SU-DHL-6 (cell line): ENCODE data around the gene ACSL4.

Source experiments
- H2AFZ ChIP-seq: fragments of 200-600 bp; sonication (generic); 2 replicates; pipeline ENCODE4 v1.6.1; 2014; ENCODE audit warnings: low read depth, mild to moderate bottlenecking, moderate library complexity, mixed read lengths, antibody characterized with exemption, low read length; ENCODE audit not compliant: severe bottlenecking
- H3F3A ChIP-seq: fragments of 200-600 bp; shearing (Covaris generic); 2 replicates; pipeline ENCODE4 v1.6.0; 2016; ENCODE audit warnings: antibody characterized with exemption, mild to moderate bottlenecking; ENCODE audit not compliant: insufficient read depth
- H3K27ac ChIP-seq: fragments of 200-600 bp; sonication (generic); 2 replicates; pipeline ENCODE4 v1.5.1; 2016; ENCODE audit warnings: low read depth, mild to moderate bottlenecking, low read length, moderate library complexity, mixed read lengths
- H3K27me3 ChIP-seq: fragments of 200-600 bp; sonication (generic), shearing (Covaris generic); 2 replicates; pipeline ENCODE4 v1.6.0; 2014; ENCODE audit warnings: mild to moderate bottlenecking, low read length
- H3K36me3 ChIP-seq: fragments of 200-600 bp; sonication (generic); 2 replicates; pipeline ENCODE4 v1.6.1; 2014; ENCODE audit warnings: mild to moderate bottlenecking, low read length, mixed read lengths
- H3K4me2 ChIP-seq: fragments of 300-600, 200-600 bp; shearing (Covaris generic), sonication (generic); 2 replicates; pipeline ENCODE4 v1.6.0; 2014; ENCODE audit warnings: low read length, low read depth, mild to moderate bottlenecking; ENCODE audit not compliant: poor library complexity, severe bottlenecking
- H3K4me3 ChIP-seq: fragments of 200-600 bp; sonication (generic); 2 replicates; pipeline ENCODE4 v1.5.1; 2014; ENCODE audit warnings: antibody characterized with exemption, low read length, mild to moderate bottlenecking, mixed read lengths; ENCODE audit not compliant: insufficient read depth, poor library complexity, severe bottlenecking
- H3K79me2 ChIP-seq: fragments of 200-600 bp; sonication (generic); 2 replicates; pipeline ENCODE4 v1.6.1; 2014; ENCODE audit warnings: mild to moderate bottlenecking, low read length, moderate library complexity; ENCODE audit not compliant: insufficient read depth
- H3K9ac ChIP-seq: fragments of 200-600 bp; sonication (generic); 2 replicates; pipeline ENCODE4 v1.7.0; 2014; ENCODE audit warnings: mild to moderate bottlenecking, low read length
- H3K9me2 ChIP-seq: fragments of 200-600 bp; sonication (generic); replicated peaks from 2 replicates; pipeline ENCODE4 v1.6.1; 2014; ENCODE audit warnings: low read length; ENCODE audit not compliant: insufficient read depth
- H3K9me3 ChIP-seq: fragments of 200-600 bp; sonication (generic); 2 replicates; pipeline ENCODE4 v1.6.1; 2014; ENCODE audit warnings: low read length, mixed read lengths; ENCODE audit not compliant: insufficient read depth
- H4K20me1 ChIP-seq: fragments of 200-600 bp; sonication (generic); 2 replicates; pipeline ENCODE4 v1.6.1; 2014; ENCODE audit warnings: low read depth, mild to moderate bottlenecking, antibody characterized with exemption, low read length, moderate library complexity, mixed read lengths
- EZH2phosphoT487 ChIP-seq: fragments of 200-600 bp; sonication (generic), shearing (Covaris generic); conservative IDR thresholded peaks from 2 replicates; pipeline ENCODE4 v1.6.1; 2018; ENCODE audit warnings: mild to moderate bottlenecking, antibody characterized with exemption, low read length, moderate library complexity, mixed read lengths
- TF ChIP-seq, protein P1 (sequence below): fragments of 200-600 bp; sonication (generic); IDR thresholded peaks from one replicate; pipeline ENCODE4 v1.5.1; 2017; ENCODE audit warnings: antibody characterized with exemption, mild to moderate bottlenecking, low read length, moderate library complexity; ENCODE audit not compliant: insufficient read depth, poor library complexity, severe bottlenecking

ACSL4 gene

DNA sequence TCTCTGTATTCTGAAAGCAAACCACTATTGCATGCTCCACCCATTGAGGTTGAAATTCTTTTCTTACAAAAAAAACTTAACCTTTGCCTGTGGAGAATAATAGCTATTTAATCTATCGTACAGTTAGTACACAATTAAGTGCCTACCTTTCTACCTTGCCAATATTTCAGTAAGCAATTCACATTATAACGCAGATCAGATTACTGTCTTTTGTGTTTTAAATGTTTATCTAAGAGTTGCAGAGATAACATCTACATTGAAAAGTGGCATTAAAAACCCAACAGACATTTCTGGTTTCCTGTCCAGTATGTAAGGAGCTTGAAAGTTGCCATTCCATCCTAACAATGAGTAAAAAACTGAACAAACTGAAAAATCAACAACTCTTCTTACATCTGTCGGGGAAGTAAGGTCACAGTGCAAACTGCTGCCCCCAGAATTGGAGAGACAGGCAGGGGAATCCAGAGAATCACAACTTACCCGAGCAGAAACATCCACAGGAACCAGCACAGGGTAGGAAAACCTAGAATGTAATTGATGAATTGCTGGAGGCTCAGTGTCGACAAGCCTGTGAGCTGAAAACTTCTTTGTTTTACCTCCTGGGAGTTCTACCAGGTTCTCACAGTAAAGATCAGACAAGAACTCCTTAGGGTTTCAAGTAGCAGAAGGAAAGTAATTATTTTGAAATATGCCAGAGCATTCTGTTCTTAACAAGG, 27.3 kb upstream of the ACSL4 start:
- no peaks in the 10 kb centered on the region for H3K36me3 ChIP-seq
- H2AFZ ChIP-seq = no peak overlapping the region
- no peaks in the 10 kb centered on the region for H3K9me3 ChIP-seq
- H3K79me2 ChIP-seq = no peaks in the 10 kb centered on the region
- no peaks in the 10 kb centered on the region for H3F3A ChIP-seq
- H4K20me1 ChIP-seq = no peaks in the 10 kb centered on the region
- no peaks in the 10 kb centered on the region for H3K27me3 ChIP-seq
- H3K27ac ChIP-seq = no peak overlapping the region
- no peak overlapping the region for H3K4me3 ChIP-seq
- no peak overlapping the region for H3K4me2 ChIP-seq
- H3K9ac ChIP-seq = no peak overlapping the region
- no peaks in the 10 kb centered on the region for H3K9me2 ChIP-seq
- TF ChIP-seq EZH2phosphoT487 = no peak
- TF ChIP-seq, protein P1, sequence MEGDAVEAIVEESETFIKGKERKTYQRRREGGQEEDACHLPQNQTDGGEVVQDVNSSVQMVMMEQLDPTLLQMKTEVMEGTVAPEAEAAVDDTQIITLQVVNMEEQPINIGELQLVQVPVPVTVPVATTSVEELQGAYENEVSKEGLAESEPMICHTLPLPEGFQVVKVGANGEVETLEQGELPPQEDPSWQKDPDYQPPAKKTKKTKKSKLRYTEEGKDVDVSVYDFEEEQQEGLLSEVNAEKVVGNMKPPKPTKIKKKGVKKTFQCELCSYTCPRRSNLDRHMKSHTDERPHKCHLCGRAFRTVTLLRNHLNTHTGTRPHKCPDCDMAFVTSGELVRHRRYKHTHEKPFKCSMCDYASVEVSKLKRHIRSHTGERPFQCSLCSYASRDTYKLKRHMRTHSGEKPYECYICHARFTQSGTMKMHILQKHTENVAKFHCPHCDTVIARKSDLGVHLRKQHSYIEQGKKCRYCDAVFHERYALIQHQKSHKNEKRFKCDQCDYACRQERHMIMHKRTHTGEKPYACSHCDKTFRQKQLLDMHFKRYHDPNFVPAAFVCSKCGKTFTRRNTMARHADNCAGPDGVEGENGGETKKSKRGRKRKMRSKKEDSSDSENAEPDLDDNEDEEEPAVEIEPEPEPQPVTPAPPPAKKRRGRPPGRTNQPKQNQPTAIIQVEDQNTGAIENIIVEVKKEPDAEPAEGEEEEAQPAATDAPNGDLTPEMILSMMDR = no peak

DNA sequence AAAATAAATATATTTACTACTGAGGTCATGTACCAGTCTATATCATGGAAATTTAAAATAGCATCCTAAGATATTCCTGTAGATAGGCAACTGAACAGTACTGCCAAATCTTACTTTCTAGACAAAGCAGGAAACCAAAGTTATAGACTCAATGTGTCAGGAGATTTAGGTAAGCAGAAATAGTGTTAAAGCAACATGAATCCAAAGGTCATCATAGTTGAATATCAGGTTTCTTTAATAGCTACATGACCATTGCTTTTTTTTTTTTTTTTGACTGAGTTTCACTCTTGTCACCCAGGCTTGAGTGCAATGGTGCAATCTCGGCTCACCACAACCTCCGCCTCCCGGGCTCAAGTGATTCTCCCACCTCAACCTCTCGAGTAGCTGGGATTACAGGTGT, 20.2 kb upstream of the ACSL4 start:
- Histone ChIP-seq H3K27ac (no peak overlapping the region), H3K9me2 (no peaks in the 10 kb centered on the region), H3F3A (no peaks in the 10 kb centered on the region), H3K9me3 (no peaks in the 10 kb centered on the region), H3K4me3 (no peak overlapping the region), H3K9ac (no peak overlapping the region), H3K79me2 (no peaks in the 10 kb centered on the region), H3K36me3 (no peaks in the 10 kb centered on the region), H4K20me1 (no peaks in the 10 kb centered on the region), H3K4me2 (no peak overlapping the region), H3K27me3 (no peaks in the 10 kb centered on the region), H2AFZ (no peak overlapping the region)
- no peak for TF ChIP-seq EZH2phosphoT487
- TF ChIP-seq, protein P1 = no peak

DNA sequence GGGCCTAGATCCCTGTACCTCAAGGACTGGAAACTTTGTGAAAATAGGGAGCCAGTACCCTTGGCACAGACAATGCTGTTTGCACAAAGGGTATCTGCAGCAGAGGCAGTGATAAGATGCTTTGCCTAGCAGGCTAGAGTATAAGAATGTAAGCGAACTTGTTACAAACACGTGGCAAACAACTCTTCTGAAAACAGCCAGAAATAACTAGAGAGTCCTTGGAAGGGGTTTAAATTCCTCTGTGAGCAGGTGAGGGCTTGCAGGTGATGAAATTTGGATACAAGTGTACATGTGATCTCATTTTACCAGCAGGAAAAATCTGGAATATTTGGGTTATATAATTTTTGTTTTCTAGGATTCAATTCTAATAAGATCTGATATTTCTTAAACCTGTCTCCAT, 18.6 kb upstream of the ACSL4 start:
- Histone ChIP-seq H3K4me3 (no peak overlapping the region), H3K9me2 (no peaks in the 10 kb centered on the region), H3K27ac (no peak overlapping the region), H4K20me1 (no peaks in the 10 kb centered on the region), H3K9ac (no peak overlapping the region), H2AFZ (no peak overlapping the region), H3F3A (no peaks in the 10 kb centered on the region), H3K36me3 (no peaks in the 10 kb centered on the region), H3K4me2 (no peak overlapping the region), H3K9me3 (no peaks in the 10 kb centered on the region), H3K27me3 (no peaks in the 10 kb centered on the region), H3K79me2 (no peaks in the 10 kb centered on the region)
- no peak for TF ChIP-seq EZH2phosphoT487
- TF ChIP-seq, protein P1 = no peak
